KOPT-K1 (cell line): ENCODE results near the gene GSKIP.

Experiments
- H3K27ac ChIP-seq: fragments of 200-600 bp; sonication (generic); 2 replicates; pipeline ENCODE4 v1.5.1; 2016; ENCODE audit warnings: antibody characterized with exemption, mild to moderate bottlenecking, low read depth, low read length; ENCODE audit not compliant: poor library complexity, severe bottlenecking
- H3K36me3 ChIP-seq: fragments of 200-600 bp; sonication (generic); 2 replicates; pipeline ENCODE4 v1.5.1; 2017; ENCODE audit warnings: antibody characterized with exemption, mild to moderate bottlenecking, low read length, moderate library complexity; ENCODE audit not compliant: insufficient read depth
- H3K9me3 ChIP-seq: fragments of 200-600 bp; sonication (generic); 2 replicates; pipeline ENCODE4 v1.5.1; 2017; ENCODE audit warnings: antibody characterized with exemption, low read length, mild to moderate bottlenecking; ENCODE audit not compliant: insufficient read depth, poor library complexity, severe bottlenecking

GSKIP gene

GRCh38 chr14:96362071-96362964, 1.0 kb upstream of the GSKIP start:
- peak overlapping the region; percentile 67 for H3K27ac ChIP-seq
- no peaks in the 10 kb centered on the region for H3K9me3 ChIP-seq
- H3K36me3 ChIP-seq: no peaks in the 10 kb centered on the region

- Histone ChIP-seq H3K27ac (peak overlapping the region; percentile 67), H3K9me3 (no peaks in the 10 kb centered on the region)
Measured at GRCh38 chr14:96363751-96364336, 518 bp downstream of the GSKIP start.

GRCh38 chr14:96364962-96365361, 1.6 kb downstream of the GSKIP start:
- H3K27ac ChIP-seq: no peak overlapping the region
- H3K36me3 ChIP-seq: no peaks in the 10 kb centered on the region
- no peaks in the 10 kb centered on the region for H3K9me3 ChIP-seq

More at GRCh38 chr14:96363751-96364336, 518 bp downstream of the GSKIP start:
- H3K36me3 ChIP-seq: no peaks in the 10 kb centered on the region

GRCh38 chr14:96368534-96368933, 5.2 kb downstream of the GSKIP start:
- Histone ChIP-seq H3K9me3 (no peaks in the 10 kb centered on the region), H3K36me3 (no peaks in the 10 kb centered on the region), H3K27ac (no peak overlapping the region)

GRCh38 chr14:96370528-96370927, 7.2 kb downstream of the GSKIP start:
- Histone ChIP-seq H3K36me3 (no peaks in the 10 kb centered on the region), H3K9me3 (no peaks in the 10 kb centered on the region), H3K27ac (no peak overlapping the region)

GRCh38 chr14:96373538-96373937, 10.2 kb downstream of the GSKIP start:
- no peaks in the 10 kb centered on the region for H3K36me3 ChIP-seq
- no peaks in the 10 kb centered on the region for H3K9me3 ChIP-seq
- no peak overlapping the region for H3K27ac ChIP-seq

- H3K9me3 ChIP-seq: no peaks in the 10 kb centered on the region
- no peak overlapping the region for H3K27ac ChIP-seq
- peaks cover 4% of the 10 kb centered on the region; the same call in 1 of the 2 replicates for H3K36me3 ChIP-seq
Measured at GRCh38 chr14:96376093-96376492, 12.8 kb downstream of the GSKIP start.

GRCh38 chr14:96380735-96381134, 17.4 kb downstream of the GSKIP start:
- no peaks in the 10 kb centered on the region for H3K9me3 ChIP-seq
- no peak overlapping the region for H3K27ac ChIP-seq

GRCh38 chr14:96383445-96383844, 20.1 kb downstream of the GSKIP start:
- Histone ChIP-seq H3K36me3 (peaks cover 56% of the 10 kb centered on the region), H3K27ac (no peak overlapping the region), H3K9me3 (no peaks in the 10 kb centered on the region)

More at GRCh38 chr14:96380735-96381134, 17.4 kb downstream of the GSKIP start:
- peaks cover 38% of the 10 kb centered on the region for H3K36me3 ChIP-seq

- peaks cover 56% of the 10 kb centered on the region for H3K36me3 ChIP-seq
- no peak overlapping the region for H3K27ac ChIP-seq
- H3K9me3 ChIP-seq: no peaks in the 10 kb centered on the region
Measured at GRCh38 chr14:96384053-96384452, 20.7 kb downstream of the GSKIP start.

GRCh38 chr14:96384740-96385139, 21.4 kb downstream of the GSKIP start:
- Histone ChIP-seq H3K36me3 (peaks cover 56% of the 10 kb centered on the region), H3K27ac (no peak overlapping the region), H3K9me3 (no peaks in the 10 kb centered on the region)

GRCh38 chr14:96385385-96385784, 22.1 kb downstream of the GSKIP start:
- no peak overlapping the region for H3K27ac ChIP-seq
- H3K36me3 ChIP-seq: peaks cover 56% of the 10 kb centered on the region
- H3K9me3 ChIP-seq: no peaks in the 10 kb centered on the region

- H3K27ac ChIP-seq: peak overlapping the region; percentile 60
- H3K36me3 ChIP-seq: peaks cover 16% of the 10 kb centered on the region
- H3K9me3 ChIP-seq: no peaks in the 10 kb centered on the region
Measured at GRCh38 chr14:96390965-96391292, 27.6 kb downstream of the GSKIP start.

GRCh38 chr14:96391293-96392118, 28.2 kb downstream of the GSKIP start:
- peak overlapping the region; percentile 60 for H3K27ac ChIP-seq
- no peaks in the 10 kb centered on the region for H3K9me3 ChIP-seq

GRCh38 chr14:96393071-96393691, 29.9 kb downstream of the GSKIP start:
- Histone ChIP-seq H3K9me3 (no peaks in the 10 kb centered on the region), H3K27ac (no peak overlapping the region)

More at GRCh38 chr14:96391293-96392118, 28.2 kb downstream of the GSKIP start:
- H3K36me3 ChIP-seq: peaks cover 10% of the 10 kb centered on the region

More at GRCh38 chr14:96393071-96393691, 29.9 kb downstream of the GSKIP start:
- H3K36me3 ChIP-seq: no peaks in the 10 kb centered on the region
